KMS-11 (cell line): ENCODE measurements around the gene SPATA31D4.
"Not testable (repeated sequence)": the region's sequence is repeated elsewhere in the genome, so short reads cannot be mapped to it uniquely, and the experiment has no call there.

Experiments
- H2AFZ ChIP-seq: fragments of 200-600 bp; sonication (generic); 2 replicates; pipeline ENCODE4 v1.6.1; 2016; ENCODE audit warnings: antibody characterized with exemption, mixed run types, low read depth
- H3K27ac ChIP-seq: fragments of 200-600 bp; sonication (generic); 2 replicates; pipeline ENCODE4 v1.6.1; 2016; ENCODE audit warnings: mild to moderate bottlenecking, mixed run types
- H3K27me3 ChIP-seq: fragments of 200-600 bp; sonication (generic); 2 replicates; pipeline ENCODE4 v1.6.1; 2017; ENCODE audit warnings: mild to moderate bottlenecking, low read depth, mixed run types, moderate library complexity; ENCODE audit not compliant: insufficient read depth
- H3K36me3 ChIP-seq: fragments of 200-600 bp; sonication (generic); 2 replicates; pipeline ENCODE4 v1.6.1; 2017; ENCODE audit warnings: mild to moderate bottlenecking, mixed run types; ENCODE audit not compliant: insufficient read depth
- H3K4me1 ChIP-seq: fragments of 200-600 bp; sonication (generic); 2 replicates; pipeline ENCODE4 v1.6.1; 2016; ENCODE audit warnings: mild to moderate bottlenecking, low read depth, mixed run types; ENCODE audit not compliant: poor library complexity, severe bottlenecking
- H3K4me2 ChIP-seq: fragments of 200-600 bp; sonication (generic); 2 replicates; pipeline ENCODE4 v1.7.0; 2016; ENCODE audit warnings: mild to moderate bottlenecking, mixed run types
- H3K4me3 ChIP-seq: fragments of 200-600 bp; sonication (generic); IDR thresholded peaks from 2 replicates; pipeline ENCODE4 v1.6.1; 2017; ENCODE audit warnings: low read depth, low read length, mixed read lengths; ENCODE audit not compliant: insufficient read depth
- H3K79me2 ChIP-seq: fragments of 200-600 bp; sonication (generic); 2 replicates; pipeline ENCODE4 v1.6.1; 2016; ENCODE audit warnings: low read depth, mixed run types; ENCODE audit not compliant: insufficient read depth
- H3K9ac ChIP-seq: fragments of 200-600 bp; sonication (generic); 2 replicates; pipeline ENCODE4 v1.6.1; 2016; ENCODE audit warnings: mild to moderate bottlenecking, mixed run types
- H4K20me1 ChIP-seq: fragments of 200-600 bp; sonication (generic); 2 replicates; pipeline ENCODE4 v1.6.1; 2016; ENCODE audit warnings: mild to moderate bottlenecking, mixed run types; ENCODE audit not compliant: insufficient read depth
- TF ChIP-seq, protein P1 (sequence below): fragments of 200-600 bp; sonication (generic); conservative IDR thresholded peaks from 2 replicates; pipeline ENCODE4 v1.6.1; 2017; ENCODE audit warnings: low read depth, mild to moderate bottlenecking, antibody characterized with exemption, low read length, moderate library complexity, mixed read lengths

SPATA31D4 gene

DNA sequence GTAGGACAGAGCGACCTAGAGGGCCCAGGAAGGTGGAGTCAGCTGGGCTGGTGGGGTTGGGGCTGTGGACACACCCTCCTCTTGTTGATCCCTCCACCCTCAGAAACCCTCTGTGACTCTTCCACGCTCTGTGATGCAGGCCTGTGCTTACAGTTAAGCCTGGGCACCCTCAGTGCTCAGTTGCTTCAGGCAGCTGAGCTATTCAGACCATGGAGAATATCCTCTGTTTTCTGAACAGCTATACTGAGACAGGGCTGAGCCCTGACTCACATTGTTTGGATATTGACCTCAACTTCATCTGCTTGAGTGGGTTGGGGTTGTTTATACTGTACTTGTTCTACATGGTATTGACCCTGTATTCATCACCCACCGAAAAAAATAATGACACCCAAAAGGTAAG, at the start of gene SPATA31D4:
TSS of gene SPATA31D4 (plus strand) at position 124 of the 400 bp plus-strand sequence. CDS start at position 210, 86 bp downstream.
- not testable (repeated sequence) for H3K27me3 ChIP-seq, H3K79me2 ChIP-seq, H3K36me3 ChIP-seq, H3K4me3 ChIP-seq, H2AFZ ChIP-seq, H3K9ac ChIP-seq, H4K20me1 ChIP-seq, H3K4me2 ChIP-seq, H3K4me1 ChIP-seq, H3K27ac ChIP-seq

- Histone ChIP-seq H3K9ac (no peak overlapping the region), H3K27me3 (no peaks in the 10 kb centered on the region), H3K4me2 (no peak overlapping the region), H3K4me3 (no peak overlapping the region), H3K27ac (no peak overlapping the region), H3K36me3 (no peaks in the 10 kb centered on the region), H2AFZ (no peak overlapping the region), H3K79me2 (no peaks in the 10 kb centered on the region), H3K4me1 (no peaks in the 10 kb centered on the region), H4K20me1 (no peaks in the 10 kb centered on the region)
- TF ChIP-seq, protein P1, sequence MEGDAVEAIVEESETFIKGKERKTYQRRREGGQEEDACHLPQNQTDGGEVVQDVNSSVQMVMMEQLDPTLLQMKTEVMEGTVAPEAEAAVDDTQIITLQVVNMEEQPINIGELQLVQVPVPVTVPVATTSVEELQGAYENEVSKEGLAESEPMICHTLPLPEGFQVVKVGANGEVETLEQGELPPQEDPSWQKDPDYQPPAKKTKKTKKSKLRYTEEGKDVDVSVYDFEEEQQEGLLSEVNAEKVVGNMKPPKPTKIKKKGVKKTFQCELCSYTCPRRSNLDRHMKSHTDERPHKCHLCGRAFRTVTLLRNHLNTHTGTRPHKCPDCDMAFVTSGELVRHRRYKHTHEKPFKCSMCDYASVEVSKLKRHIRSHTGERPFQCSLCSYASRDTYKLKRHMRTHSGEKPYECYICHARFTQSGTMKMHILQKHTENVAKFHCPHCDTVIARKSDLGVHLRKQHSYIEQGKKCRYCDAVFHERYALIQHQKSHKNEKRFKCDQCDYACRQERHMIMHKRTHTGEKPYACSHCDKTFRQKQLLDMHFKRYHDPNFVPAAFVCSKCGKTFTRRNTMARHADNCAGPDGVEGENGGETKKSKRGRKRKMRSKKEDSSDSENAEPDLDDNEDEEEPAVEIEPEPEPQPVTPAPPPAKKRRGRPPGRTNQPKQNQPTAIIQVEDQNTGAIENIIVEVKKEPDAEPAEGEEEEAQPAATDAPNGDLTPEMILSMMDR: no peak
Measured at GRCh38 chr9:81878530-81878929, 49.7 kb upstream of the SPATA31D4 start.

- Histone ChIP-seq H2AFZ (no peak overlapping the region), H4K20me1 (no peaks in the 10 kb centered on the region), H3K36me3 (no peaks in the 10 kb centered on the region), H3K4me2 (no peak overlapping the region), H3K27me3 (no peaks in the 10 kb centered on the region), H3K9ac (no peak overlapping the region), H3K27ac (no peak overlapping the region), H3K4me3 (no peak overlapping the region), H3K79me2 (no peaks in the 10 kb centered on the region), H3K4me1 (no peaks in the 10 kb centered on the region)
- TF ChIP-seq, protein P1: no peak
Measured at GRCh38 chr9:81879501-81879916, 48.7 kb upstream of the SPATA31D4 start.

- Histone ChIP-seq H3K79me2 (no peaks in the 10 kb centered on the region), H3K4me3 (no peak overlapping the region), H3K4me2 (no peak overlapping the region), H3K4me1 (no peaks in the 10 kb centered on the region), H4K20me1 (no peaks in the 10 kb centered on the region), H3K27ac (no peak overlapping the region), H3K9ac (no peak overlapping the region), H3K27me3 (no peaks in the 10 kb centered on the region), H3K36me3 (no peaks in the 10 kb centered on the region), H2AFZ (no peak overlapping the region)
- TF ChIP-seq, protein P1: no peak
Measured at GRCh38 chr9:81885602-81886001, 42.6 kb upstream of the SPATA31D4 start.

DNA sequence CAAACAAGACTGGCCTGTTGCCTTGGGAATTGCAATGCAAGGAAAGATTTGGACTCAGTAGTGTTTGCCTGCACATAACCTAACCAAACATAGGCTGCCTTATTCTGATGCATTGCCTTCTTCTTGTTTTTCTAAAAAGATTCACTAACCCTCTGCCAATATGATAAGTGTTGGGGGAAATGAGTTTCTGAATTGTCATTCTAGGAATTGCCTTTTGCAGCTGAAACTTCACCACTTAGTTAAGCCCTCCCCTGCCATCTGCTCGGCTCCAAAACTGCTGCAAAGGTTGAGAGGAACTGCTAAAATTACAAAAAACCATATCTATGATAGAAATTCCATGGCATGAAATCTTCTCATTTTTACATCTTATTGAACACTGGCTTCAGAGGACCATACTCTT, 41.6 kb upstream of the SPATA31D4 start:
- H3K4me2 ChIP-seq: no peak overlapping the region
- no peaks in the 10 kb centered on the region for H3K36me3 ChIP-seq
- no peak overlapping the region for H3K27ac ChIP-seq
- H2AFZ ChIP-seq: no peak overlapping the region
- TF ChIP-seq, protein P1: no peak
- H3K4me3 ChIP-seq: no peak overlapping the region
- H3K9ac ChIP-seq: no peak overlapping the region
- H4K20me1 ChIP-seq: no peaks in the 10 kb centered on the region
- H3K79me2 ChIP-seq: no peaks in the 10 kb centered on the region
- no peaks in the 10 kb centered on the region for H3K27me3 ChIP-seq
- no peaks in the 10 kb centered on the region for H3K4me1 ChIP-seq
